Measurements from ENCODE around the gene LGMN. TPM values are rescaled to one million over a fixed set of nuclear protein-coding genes. Genes with fewer than 3 reads are reported as not detected.
A peak's percentile ranks its signal among the peaks of the same experiment; 100 is the strongest.

Gene LGMN
- total and polyA plus RNA-seq, 9 of the 15 experiments (the other 6 are each of a cell fraction or from before 2014, with no cell fraction given), result 0.05 to 1.4 (median 0.43) TPM; not detected in 2

GRCh38 chr14:92793709-92794546 is 45.5 kb upstream of the LGMN start, which contains the start of gene GOLGA5 (continued):
- TF ChIP-seq RAD51 (IDR thresholded peaks at IDR 0.05; ENCODE audit: borderline replicate concordance, low read depth) (peak; percentile 87), MBD1 (CRISPR knock-in tag; IDR thresholded peaks at IDR 0.05) (0 out of 2 replicates have a peak, but pooled peaks have one; percentile 77), CHAMP1 (IDR thresholded peaks at IDR 0.05) (peak; percentile 82), MCM2 (IDR thresholded peaks at IDR 0.05; ENCODE audit: low read depth) (no peak), DIDO1 (tag; IDR thresholded peaks at IDR 0.05; ENCODE audit: low read depth) (no peak), BRCA1 (IDR thresholded peaks at IDR 0.05) (no peak), BRCA1 (CRISPR knock-in tag; IDR thresholded peaks at IDR 0.05) (no peak), PTBP1 (IDR thresholded peaks at IDR 0.05; ENCODE audit: low read depth, low read length) (no peak), ZC3H8 (IDR thresholded peaks at IDR 0.05) (no peak), ZKSCAN8 (CRISPR knock-in tag; IDR thresholded peaks at IDR 0.05) (no peak), SRSF3 (IDR thresholded peaks at IDR 0.05; ENCODE audit: insufficient read depth, low read length) (no peak), SAFB2 (IDR thresholded peaks at IDR 0.05; ENCODE audit: borderline replicate concordance, low read depth, low read length, severe bottlenecking) (no peak), UBTF (IDR thresholded peaks at IDR 0.05; ENCODE audit: borderline replicate concordance in 1 of 2, low read depth in 2 of 2, low read length in 2 of 2) (0 out of 4 replicates have a peak, but pooled peaks of 1 of the 2 experiments have one; percentile 38), ZSCAN32 (CRISPR knock-in tag; IDR thresholded peaks at IDR 0.05) (no peak), ARID1B (IDR thresholded peaks at IDR 0.05) (no peak), XRCC3 (IDR thresholded peaks at IDR 0.05) (no peak), ZNF184 (CRISPR knock-in tag; IDR thresholded peaks at IDR 0.05) (no peak), CHD1 (IDR thresholded peaks at IDR 0.05; ENCODE audit: low read length) (no peak), CREBBP (IDR thresholded peaks at IDR 0.05; ENCODE audit: low read depth, low read length) (no peak), KAT2B (IDR thresholded peaks at IDR 0.05; ENCODE audit: low read depth, low read length) (no peak), POLR3A (IDR thresholded peaks at IDR 0.05; ENCODE audit: borderline replicate concordance, extremely low read depth, insufficient read depth, insufficient read length) (no peak), ATF7 (IDR thresholded peaks at IDR 0.05) (peak; percentile 86), ZNF347 (CRISPR knock-in tag; IDR thresholded peaks at IDR 0.05; ENCODE audit: low read depth) (no peak)
